Osteoblast (primary cell): ENCODE results near the gene ARPC4. TPM values are rescaled to one million over a fixed set of nuclear protein-coding genes. Genes with fewer than 3 reads are reported as not detected.
"Not testable (repeated sequence)": the region's sequence is repeated elsewhere in the genome, so short reads cannot be mapped to it uniquely, and the experiment has no call there.

Source experiments
- DNase-seq: peaks from one replicate; pipeline ENCODE4 v3.0.0; 2011; ENCODE audit warnings: low spot score, mixed read lengths; ENCODE audit not compliant: insufficient read length; ENCODE audit errors: missing footprints
- H2AFZ ChIP-seq: 2 replicates; pipeline ENCODE4 v1.6.0; 2011; ENCODE audit warnings: mild to moderate bottlenecking, low read length
- H3K27ac ChIP-seq: 2 replicates; pipeline ENCODE4 v1.5.1; 2011; ENCODE audit warnings: mild to moderate bottlenecking, low read depth, low read length, moderate library complexity
- H3K27me3 ChIP-seq: 2 replicates; pipeline ENCODE4 v1.6.0; 2012; ENCODE audit warnings: mild to moderate bottlenecking, control low read depth, inconsistent platforms, low read length, moderate library complexity; ENCODE audit not compliant: insufficient read depth
- H3K36me3 ChIP-seq: 2 replicates; pipeline ENCODE4 v1.5.1; 2011; ENCODE audit warnings: mild to moderate bottlenecking, low read length, control low read depth, moderate library complexity; ENCODE audit not compliant: insufficient read depth
- H3K4me1 ChIP-seq: 2 replicates; pipeline ENCODE4 v1.5.1; 2011; ENCODE audit warnings: mild to moderate bottlenecking, low read length, control low read depth, moderate library complexity; ENCODE audit not compliant: insufficient read depth
- H3K4me2 ChIP-seq: 2 replicates; pipeline ENCODE4 v1.6.0; 2011; ENCODE audit warnings: mild to moderate bottlenecking, low read length; ENCODE audit not compliant: insufficient read depth
- H3K4me3 ChIP-seq: fragments of 200-600 bp; sonication (generic); 3 replicates; pipeline ENCODE4 v1.5.1; 2012; ENCODE audit warnings: mild to moderate bottlenecking, low read length, inconsistent platforms; ENCODE audit not compliant: insufficient read depth
- H3K79me2 ChIP-seq: 2 replicates; pipeline ENCODE4 v1.6.0; 2012; ENCODE audit warnings: mild to moderate bottlenecking, low read length, control low read depth, inconsistent platforms; ENCODE audit not compliant: insufficient read depth
- H3K9me3 ChIP-seq: 2 replicates; pipeline ENCODE4 v1.5.1; 2011; ENCODE audit warnings: low read depth, low read length, control low read depth
- H4K20me1 ChIP-seq: 2 replicates; pipeline ENCODE4 v1.6.0; 2012; ENCODE audit warnings: mild to moderate bottlenecking, low read length, control low read depth; ENCODE audit not compliant: insufficient read depth
- total RNA-seq: library from RNA; depleted of rRNA; stranded (reverse); fragments of >200 nt; gene quantifications from 2 replicates; pipeline ENCODE4 v1.2.3, GENCODE V29; 2012
- TF ChIP-seq, protein P1 (sequence below): IDR thresholded peaks from 2 replicates; pipeline ENCODE4 v1.5.1; 2011; ENCODE audit warnings: mild to moderate bottlenecking, low read depth, low read length, moderate library complexity; ENCODE audit errors: extremely low read depth

The ARPC4 gene
- total RNA-seq, 1 donor, result 222 TPM

DNA sequence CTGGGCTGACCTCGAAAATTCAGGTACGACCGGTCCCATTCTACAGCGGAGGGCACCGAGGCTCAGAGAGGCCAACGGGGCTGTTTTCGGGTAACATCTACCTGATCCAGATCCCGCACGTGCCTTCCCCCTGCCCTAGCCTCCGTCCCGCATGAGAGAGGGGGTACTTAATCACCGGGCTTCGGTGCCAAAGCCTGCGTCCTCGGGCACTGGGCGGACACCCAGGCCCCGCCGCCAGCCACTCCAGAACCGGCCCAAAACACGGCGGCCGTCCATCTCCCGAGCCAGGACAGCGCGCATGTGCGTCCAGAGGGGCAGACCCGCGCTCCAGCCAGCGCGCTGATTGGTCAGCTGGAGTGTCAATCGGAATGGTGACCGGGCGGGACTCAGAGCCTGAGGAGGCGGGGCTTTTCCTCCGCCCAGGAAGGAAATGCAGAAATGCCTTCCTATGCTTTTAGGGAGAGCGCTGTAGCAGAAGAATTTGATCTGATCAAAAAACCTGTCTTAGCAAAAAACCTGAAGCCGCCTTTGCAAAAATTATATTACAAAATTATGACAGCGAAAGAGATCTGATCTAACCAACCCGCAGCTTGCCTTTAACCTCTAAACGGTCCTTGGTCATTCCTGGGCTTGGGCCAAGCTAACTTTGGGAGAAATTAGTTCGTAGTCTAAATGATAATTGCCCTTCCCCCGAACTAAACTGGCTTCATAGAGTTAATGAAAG lies 51.0 kb downstream of the ARPC4 start, which contains the start of gene RPUSD3:
RPUSD3 (minus strand) TSS at position 294 of the 724 bp plus-strand sequence; CDS start at position 276, 18 bp downstream.
- Histone ChIP-seq H3K4me3 (peak within 1 kb of the TSS; percentile 98), H4K20me1 (peaks cover 6% of the 10 kb centered on the region), H3K36me3 (peaks cover 32% of the 10 kb centered on the region), H2AFZ (peak within 1 kb of the TSS; percentile 98), H3K27me3 (no peaks in the 10 kb centered on the region), H3K4me2 (peak within 1 kb of the TSS; percentile 97), H3K79me2 (peaks cover 11% of the 10 kb centered on the region), H3K4me1 (peaks cover 13% of the 10 kb centered on the region), H3K27ac (peak within 1 kb of the TSS; percentile 79), H3K9me3 (no peaks in the 10 kb centered on the region)
- TF ChIP-seq, protein P1, sequence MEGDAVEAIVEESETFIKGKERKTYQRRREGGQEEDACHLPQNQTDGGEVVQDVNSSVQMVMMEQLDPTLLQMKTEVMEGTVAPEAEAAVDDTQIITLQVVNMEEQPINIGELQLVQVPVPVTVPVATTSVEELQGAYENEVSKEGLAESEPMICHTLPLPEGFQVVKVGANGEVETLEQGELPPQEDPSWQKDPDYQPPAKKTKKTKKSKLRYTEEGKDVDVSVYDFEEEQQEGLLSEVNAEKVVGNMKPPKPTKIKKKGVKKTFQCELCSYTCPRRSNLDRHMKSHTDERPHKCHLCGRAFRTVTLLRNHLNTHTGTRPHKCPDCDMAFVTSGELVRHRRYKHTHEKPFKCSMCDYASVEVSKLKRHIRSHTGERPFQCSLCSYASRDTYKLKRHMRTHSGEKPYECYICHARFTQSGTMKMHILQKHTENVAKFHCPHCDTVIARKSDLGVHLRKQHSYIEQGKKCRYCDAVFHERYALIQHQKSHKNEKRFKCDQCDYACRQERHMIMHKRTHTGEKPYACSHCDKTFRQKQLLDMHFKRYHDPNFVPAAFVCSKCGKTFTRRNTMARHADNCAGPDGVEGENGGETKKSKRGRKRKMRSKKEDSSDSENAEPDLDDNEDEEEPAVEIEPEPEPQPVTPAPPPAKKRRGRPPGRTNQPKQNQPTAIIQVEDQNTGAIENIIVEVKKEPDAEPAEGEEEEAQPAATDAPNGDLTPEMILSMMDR, result no peak
- peak; percentile 99 for DNase-seq

DNA sequence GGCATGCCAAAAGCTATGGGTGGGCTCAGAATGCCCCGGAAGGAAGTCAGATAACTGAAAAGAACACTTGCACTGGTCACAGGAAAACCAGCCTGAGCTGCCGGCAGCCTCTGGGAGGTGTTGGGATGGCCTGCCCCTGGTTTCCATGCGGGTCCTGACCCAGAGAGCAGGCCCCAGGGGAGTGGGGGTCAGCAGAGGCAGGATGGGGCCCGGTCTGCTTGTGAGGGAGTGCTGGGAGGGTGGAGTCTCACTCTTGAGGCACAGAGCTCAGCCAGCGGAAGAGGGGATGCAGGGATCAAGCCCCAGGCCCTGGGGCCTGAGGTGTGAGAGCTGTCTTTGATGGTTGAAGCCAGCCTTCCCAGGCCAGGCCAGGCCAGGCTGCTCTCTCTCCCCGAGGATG lies 53.3 kb downstream of the ARPC4 start:
- H2AFZ ChIP-seq, result no peak overlapping the region
- H3K9me3 ChIP-seq, result no peaks in the 10 kb centered on the region
- no peak overlapping the region for H3K4me2 ChIP-seq
- peak; percentile 22 for DNase-seq
- peaks cover 13% of the 10 kb centered on the region for H3K4me1 ChIP-seq
- peaks cover 6% of the 10 kb centered on the region for H4K20me1 ChIP-seq
- H3K27ac ChIP-seq, result no peak overlapping the region
- TF ChIP-seq, protein P1, result no peak
- H3K4me3 ChIP-seq, result no peak overlapping the region
- peaks cover 11% of the 10 kb centered on the region for H3K79me2 ChIP-seq
- H3K27me3 ChIP-seq, result no peaks in the 10 kb centered on the region
- H3K36me3 ChIP-seq, result peaks cover 12% of the 10 kb centered on the region

DNA sequence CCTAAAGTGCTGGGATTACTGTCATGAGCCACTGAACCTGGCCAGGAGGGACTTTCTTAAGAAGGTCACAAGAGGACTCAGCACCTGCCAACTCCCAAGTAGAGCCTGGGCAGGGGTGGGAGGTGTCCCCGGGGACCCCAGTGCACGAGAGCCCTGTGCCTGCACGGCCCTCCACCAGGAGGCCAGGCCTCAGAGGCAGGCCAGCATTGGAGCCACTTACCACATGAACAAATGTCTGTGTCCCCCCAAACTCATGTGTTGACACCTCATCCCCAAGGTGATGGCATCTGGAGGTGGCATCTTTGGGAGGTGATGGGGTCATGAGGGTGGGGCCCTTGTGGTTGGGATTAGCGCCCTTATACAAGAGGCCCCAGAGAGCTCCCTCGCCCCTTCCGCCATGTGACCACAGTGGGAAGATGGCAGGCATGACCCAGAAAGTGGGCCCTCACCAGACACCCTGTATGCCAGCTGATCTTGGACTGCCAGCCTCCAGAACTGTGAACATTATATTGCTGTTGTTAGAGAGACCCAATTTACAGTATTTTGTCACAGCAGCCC lies 54.1 kb downstream of the ARPC4 start:
- H3K27me3 ChIP-seq, result no peaks in the 10 kb centered on the region
- TF ChIP-seq, protein P1, result no peak

DNA sequence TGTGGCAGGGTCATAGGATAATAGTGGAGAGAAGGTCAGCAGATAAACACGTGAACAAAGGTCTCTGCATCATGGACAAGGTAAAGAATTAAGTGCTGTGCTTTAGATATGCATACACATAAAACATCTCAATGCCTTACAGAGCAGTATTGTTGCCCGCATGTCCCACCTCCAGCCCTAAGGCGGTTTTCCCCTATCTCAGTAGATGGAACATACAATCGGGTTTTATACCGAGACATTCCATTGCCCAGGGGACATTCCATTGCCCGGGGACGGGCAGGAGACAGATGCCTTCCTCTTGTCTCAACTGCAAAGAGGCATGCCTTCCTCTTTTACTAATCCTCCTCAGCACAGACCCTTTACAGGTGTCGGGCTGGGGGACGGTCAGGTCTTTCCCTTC lies 55.0 kb downstream of the ARPC4 start:
- DNase-seq, H3K27me3 ChIP-seq, H3K4me1 ChIP-seq, H2AFZ ChIP-seq, H3K4me2 ChIP-seq, H3K36me3 ChIP-seq, H3K4me3 ChIP-seq, H4K20me1 ChIP-seq, H3K27ac ChIP-seq, H3K79me2 ChIP-seq, H3K9me3 ChIP-seq: not testable (repeated sequence)

More for the DNA sequence above, 54.1 kb downstream of the ARPC4 start:
- DNase-seq, result no peak
- H2AFZ ChIP-seq, result no peak overlapping the region
- peaks cover 11% of the 10 kb centered on the region for H3K79me2 ChIP-seq
- no peaks in the 10 kb centered on the region for H3K9me3 ChIP-seq
- H3K4me3 ChIP-seq, result no peak overlapping the region
- no peak overlapping the region for H3K4me2 ChIP-seq
- peaks cover 13% of the 10 kb centered on the region for H3K4me1 ChIP-seq
- H4K20me1 ChIP-seq, result peaks cover 3% of the 10 kb centered on the region
- H3K27ac ChIP-seq, result no peak overlapping the region
- H3K36me3 ChIP-seq, result peaks cover 4% of the 10 kb centered on the region
